OCI-LY7 (cell line): Measurements from ENCODE around the gene IL11.

Experiments used
- EZH2phosphoT487 ChIP-seq: fragments of 200-600 bp; sonication (generic); IDR thresholded peaks from 2 replicates; pipeline ENCODE4 v1.6.1; 2018; ENCODE audit warnings: low read depth, borderline replicate concordance, mild to moderate bottlenecking, mixed run types, antibody characterized with exemption, low read length, moderate library complexity, mixed read lengths
- TF ChIP-seq, protein P1 (sequence below): fragments of 200-600 bp; sonication (generic); conservative IDR thresholded peaks from 2 replicates; pipeline ENCODE4 v1.5.1; 2014; ENCODE audit warnings: mild to moderate bottlenecking, antibody characterized with exemption, low read length, moderate library complexity, mixed read lengths

GRCh38 chr19:55402509-55402908 lies 32.2 kb upstream of the IL11 start:
- TF ChIP-seq EZH2phosphoT487, result no peak
- TF ChIP-seq, protein P1, sequence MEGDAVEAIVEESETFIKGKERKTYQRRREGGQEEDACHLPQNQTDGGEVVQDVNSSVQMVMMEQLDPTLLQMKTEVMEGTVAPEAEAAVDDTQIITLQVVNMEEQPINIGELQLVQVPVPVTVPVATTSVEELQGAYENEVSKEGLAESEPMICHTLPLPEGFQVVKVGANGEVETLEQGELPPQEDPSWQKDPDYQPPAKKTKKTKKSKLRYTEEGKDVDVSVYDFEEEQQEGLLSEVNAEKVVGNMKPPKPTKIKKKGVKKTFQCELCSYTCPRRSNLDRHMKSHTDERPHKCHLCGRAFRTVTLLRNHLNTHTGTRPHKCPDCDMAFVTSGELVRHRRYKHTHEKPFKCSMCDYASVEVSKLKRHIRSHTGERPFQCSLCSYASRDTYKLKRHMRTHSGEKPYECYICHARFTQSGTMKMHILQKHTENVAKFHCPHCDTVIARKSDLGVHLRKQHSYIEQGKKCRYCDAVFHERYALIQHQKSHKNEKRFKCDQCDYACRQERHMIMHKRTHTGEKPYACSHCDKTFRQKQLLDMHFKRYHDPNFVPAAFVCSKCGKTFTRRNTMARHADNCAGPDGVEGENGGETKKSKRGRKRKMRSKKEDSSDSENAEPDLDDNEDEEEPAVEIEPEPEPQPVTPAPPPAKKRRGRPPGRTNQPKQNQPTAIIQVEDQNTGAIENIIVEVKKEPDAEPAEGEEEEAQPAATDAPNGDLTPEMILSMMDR, result no peak
